NK-92 (cell line): Measurements from ENCODE around the gene DOK7.

Experiments
- DNase-seq: peaks from one replicate; lab custom pipeline; 2025; ENCODE audit not compliant: unreplicated experiment; lab: John Stamatoyannopoulos, UW

Gene DOK7

DNA sequence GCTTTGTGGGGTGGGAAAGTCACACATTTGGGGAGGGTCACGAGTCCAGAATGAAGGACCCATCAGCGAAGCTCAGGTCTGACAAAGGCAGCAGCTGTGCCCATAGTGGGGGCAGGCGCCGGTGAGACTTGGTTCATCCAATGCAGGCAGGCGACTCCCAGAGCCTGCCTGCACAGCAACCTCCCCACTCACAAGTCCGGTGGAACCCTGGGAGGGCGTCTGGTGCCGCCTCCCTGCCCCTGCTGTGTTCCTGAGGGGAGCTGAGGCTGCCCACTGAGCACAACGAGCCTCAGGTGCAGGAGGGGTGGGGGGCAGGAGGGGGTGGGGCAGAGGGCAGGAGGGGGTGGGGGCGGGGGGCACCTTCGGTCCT is 55.4 kb downstream of the DOK7 start:
- DNase-seq, result no peak

DNA sequence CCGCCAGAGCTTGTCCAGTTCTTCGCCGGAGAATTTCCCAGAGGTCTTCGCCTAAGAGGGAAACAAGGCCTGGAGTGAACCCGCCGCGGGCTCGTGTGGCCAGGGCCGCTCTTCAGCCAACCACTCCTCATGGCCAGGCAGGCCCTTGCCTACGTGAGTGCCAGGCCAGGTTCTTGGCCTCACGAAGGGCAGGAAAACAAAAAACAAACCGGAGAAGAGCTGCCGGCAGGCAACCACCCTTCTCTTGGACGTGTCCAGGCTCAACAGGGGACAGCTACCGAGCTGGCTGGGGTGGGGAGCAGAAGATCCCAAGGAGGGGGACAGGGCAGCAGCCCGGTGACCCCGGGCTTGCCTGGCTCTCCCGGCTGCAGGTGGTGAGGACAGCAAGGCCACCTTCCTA is 55.8 kb downstream of the DOK7 start:
- DNase-seq, result no peak

DNA sequence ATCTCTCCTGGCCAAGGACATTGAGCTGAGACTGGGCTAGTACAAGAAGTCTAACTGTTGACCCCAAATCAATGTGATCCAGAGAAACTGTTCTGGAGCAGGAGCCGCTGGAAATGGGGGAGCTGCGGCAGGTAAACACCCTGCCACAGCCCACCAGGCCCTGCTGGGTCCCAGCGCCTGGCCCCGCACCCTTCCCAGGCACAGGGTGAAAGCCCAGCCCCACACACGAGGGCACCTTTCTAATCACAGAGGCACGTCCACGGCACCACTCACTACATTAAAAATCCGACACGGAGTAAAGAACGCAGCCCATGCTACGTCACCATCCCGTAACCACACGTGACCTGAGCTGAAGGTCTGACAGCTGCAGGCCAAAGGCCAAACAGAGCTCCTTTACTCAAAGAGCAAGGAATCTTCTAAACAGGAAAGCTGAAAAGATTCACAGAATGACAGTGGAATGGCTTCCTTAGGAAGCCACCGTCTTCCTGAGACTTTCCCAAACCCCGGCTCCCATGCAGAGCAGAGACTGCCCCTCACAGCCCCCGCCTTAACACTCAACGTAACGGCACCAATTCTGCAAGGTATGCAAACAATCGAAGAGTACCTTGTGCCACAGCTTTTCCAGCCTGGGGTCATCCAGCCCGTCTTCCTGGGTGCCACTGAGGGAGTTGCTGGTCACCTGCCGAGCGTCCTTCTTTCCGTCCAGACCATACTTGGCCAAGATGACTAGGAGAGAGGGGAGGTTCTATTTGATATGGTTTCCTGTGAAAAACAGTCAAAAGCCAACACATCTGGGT is 56.6 kb downstream of the DOK7 start:
- no peak for DNase-seq

DNA sequence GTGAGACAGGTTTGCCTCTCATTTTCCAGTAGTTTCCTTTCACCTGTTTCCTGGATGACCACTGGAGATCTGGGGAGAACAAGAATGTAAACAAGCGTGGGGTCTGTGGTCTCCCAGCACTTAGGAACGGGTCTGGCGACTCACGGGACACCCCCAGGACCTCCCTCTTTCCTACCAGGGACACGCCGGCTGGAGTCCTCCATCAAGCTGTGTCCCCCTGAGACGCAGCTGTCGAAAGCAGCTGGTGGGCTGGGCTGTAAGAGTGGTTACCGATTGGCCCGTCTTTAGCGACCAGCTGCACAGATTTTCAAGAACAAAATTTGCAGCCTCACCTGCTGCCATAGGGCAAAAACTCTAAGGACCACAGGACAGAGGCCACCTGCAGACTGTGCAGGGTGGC is 57.2 kb downstream of the DOK7 start:
- DNase-seq, result no peak

DNA sequence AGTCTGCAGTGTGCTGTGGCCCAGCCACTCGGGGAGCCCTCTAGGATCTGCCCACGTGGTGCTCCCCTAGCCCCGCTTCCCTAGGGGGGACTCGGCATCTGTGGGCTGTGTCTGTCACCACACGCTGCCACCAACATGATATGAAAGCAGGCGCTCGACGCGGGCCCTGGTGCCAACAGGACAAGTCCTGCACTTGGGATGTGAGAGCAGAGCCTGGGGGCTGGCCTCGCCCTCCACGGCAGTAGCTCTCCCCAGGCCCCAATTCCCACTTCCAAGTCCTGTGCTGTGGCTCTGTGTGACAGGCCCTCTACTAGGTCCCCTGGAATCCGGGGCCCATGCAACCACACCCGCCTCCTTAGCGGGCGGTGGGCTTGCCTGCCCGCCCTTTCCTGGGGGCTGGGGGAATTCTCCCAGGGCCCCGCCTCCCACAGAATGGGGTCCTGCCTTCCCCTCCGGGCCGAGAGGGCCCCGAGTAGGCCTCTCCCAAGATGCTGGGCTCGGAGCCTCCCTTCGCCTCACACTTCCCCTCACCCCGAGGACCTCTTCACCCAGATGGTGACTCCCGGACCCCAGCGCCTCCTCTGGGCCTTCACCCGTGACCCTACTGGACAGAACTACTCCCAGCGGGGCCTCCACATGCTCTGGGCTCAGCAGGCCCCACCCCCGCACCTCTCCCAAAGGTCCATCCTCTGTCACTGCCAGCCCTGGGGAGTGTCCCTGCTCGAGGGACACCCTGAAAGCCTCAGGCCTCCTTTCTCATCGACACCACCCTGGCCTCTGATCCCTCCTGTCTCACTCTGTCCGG is 57.9 kb downstream of the DOK7 start:
- DNase-seq, result no peak

DNA sequence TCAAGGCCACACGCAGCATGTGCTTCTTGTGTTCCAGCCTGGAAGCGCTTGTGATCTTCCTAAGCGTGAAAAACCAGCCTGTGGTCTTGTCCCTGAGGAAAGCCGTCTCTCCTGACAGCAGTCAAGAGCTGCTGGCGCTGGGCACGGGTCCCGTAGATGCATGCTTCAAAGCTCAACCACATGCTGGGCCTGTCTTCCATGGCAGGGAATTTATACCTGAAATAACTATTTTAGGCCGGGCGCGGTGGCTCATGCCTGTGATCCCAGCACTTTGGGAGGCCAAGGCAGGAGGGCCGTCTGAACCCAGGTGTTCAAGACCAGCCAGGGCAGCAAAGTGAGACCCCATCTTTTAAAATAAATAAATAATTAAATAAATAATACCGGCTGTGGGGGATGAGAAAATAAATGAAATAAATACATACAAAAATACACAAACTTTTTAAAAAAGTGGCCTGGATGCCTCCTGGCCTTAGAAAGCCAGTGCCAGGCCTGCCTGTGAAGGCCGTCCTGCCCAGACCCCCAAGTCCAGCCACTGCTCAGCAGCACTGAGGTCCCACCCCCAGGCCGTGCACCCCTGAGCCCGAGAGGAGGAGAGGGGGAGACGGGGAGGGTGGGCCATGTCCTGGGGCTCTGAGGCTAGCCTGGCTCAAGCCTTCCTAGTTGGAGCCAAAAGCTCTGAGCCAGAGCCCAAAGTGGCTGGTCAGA is 58.7 kb downstream of the DOK7 start:
- no peak for DNase-seq

DNA sequence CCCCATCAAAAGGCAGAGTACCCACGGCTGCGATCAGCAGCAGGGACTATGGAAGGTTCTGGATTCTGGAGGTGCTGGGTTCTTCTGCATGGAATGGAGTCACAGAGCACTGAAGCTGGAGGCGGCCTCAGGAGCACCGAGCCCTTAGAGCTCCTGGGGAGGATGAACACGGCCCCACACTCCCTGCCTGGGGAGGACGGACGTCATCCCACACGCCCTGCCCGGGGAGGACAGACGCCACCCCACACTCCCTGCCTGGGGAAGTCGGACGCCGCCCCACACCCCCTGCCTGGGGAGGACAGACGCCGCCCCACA is 59.2 kb downstream of the DOK7 start:
- no peak for DNase-seq

DNA sequence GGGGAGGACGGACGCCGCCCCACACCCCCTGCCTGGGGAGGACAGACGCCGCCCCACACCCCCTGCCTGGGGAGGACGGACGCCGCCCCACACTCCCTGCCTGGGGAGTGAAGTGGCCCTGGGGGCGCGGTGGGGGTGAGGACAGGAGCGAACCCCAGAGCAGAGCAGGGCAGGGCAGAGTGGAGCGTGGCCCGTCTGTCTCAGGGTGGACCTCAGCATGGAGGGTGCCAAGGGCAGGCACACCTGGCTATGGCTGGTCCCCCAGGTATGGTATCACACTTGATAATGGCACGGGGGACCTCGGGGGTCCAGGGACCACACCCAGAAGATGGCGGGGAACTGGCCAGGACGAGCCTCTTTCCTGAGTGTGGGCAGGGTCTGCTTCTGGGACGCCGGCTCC is 59.5 kb downstream of the DOK7 start:
- DNase-seq, result no peak

- DNase-seq, result no peak
These were observed 60.1 kb downstream of the DOK7 start for GRCh38 chr4:3523146-3523627.

- no peak for DNase-seq
These were observed 60.6 kb downstream of the DOK7 start for GRCh38 chr4:3523628-3524221.

DNA sequence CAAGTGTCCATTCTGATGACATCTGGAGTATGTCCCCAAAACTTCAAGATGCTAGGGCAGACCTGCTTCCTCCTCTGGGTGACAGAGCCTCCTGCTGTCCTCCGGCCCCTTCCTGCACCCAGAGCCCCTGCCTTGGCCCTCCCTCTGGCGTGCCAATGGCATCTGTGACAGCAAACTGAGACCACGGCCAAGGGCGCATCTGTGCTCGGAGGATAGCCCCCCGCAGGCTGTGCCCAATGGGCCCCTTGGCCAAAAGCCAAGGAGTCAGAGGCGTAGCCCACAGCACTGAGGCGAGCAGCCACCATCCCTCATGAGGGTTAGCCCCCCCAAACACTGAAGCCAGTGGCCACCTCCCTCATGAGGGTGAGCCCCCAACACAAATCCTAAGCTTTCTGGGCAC is 61.2 kb downstream of the DOK7 start:
- DNase-seq, result no peak

DNA sequence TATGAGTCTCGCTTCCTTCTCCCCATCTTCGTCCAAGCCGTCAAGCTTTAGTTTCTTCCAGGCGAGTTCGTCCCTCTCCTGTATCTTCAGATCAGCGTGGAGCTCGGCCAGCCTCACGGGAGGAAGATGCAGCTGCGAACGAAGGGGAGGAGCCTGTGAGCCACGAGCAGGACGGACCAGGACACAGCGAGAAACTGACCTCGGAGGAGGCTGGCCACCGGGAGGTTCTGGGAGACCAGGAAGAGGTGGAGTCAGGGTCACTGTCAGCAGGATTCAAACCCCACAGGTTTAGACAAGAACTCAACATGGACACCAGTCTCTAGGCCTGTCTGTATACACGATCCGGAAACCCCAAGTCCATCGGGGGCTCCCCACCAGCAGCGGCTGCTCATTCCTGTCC is 61.8 kb downstream of the DOK7 start:
- no peak for DNase-seq

GRCh38 chr4:3525532-3526430 is 62.7 kb downstream of the DOK7 start:
- DNase-seq, result no peak

DNA sequence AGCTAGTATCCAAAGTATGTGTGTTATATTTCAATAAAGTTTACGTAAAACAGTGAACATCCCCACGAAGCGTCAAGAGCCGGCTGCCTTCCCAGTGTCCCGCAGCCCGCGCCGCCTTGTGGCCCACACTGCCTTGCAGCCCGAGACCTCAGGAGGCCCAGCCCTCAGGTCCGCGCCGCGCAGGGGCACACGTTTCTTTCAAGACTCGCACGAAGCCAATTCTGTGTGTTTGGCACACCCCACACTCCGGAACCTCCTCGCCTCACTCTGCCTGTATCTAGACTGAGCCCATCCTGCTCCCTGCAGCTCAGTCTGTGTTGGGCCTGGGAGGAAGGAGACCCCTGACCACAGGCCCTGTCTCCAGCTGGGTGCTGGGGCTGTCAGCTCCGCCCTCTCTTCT is 63.4 kb downstream of the DOK7 start:
- no peak for DNase-seq

GRCh38 chr4:3527101-3527913 is 64.2 kb downstream of the DOK7 start:
- no peak for DNase-seq

DNA sequence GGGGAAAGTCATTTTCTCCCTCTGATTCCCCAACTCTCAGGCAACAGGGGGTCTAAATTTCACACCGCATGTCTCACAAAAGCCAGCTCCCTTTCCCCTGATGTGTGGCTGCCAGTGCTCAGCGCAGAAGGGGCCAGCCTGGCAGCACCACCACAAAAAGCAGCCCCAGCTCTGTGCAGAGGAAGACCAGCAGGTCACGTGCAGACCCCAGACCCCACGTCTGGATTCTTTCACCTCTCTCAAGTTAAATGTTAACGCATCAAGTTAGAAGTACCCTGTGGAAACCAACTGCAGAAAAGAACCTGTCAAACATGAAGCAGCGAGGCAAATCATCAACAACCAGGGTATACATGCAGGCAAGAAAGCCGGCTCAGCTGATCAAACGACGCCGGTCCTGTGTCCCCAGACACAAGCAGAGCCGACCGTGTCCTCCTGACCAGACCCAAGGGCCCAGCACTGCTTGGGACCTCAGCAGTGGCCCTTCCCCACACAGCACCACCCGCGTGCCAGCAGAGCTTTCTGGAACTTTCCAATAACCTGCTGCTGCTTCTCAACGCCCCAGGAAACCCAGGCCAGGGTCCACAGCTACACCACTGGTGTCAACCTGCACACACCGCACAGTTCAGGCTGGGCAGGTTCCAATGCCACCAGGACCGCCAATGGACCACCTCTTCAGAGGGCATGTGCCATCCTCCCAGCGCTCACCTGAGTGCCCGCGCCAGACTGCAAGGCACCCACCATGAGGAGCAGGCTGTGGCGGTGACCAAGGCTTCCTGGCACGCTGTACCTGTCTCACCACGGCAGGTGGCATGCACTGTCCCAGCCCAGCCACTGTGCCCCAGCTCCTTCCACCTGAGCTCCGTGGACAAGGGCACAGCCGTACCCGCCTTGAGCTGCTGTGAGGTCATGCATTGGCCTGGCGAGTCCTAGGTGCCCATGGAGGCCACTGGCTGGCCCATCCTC is 65.1 kb downstream of the DOK7 start:
- DNase-seq, result no peak

DNA sequence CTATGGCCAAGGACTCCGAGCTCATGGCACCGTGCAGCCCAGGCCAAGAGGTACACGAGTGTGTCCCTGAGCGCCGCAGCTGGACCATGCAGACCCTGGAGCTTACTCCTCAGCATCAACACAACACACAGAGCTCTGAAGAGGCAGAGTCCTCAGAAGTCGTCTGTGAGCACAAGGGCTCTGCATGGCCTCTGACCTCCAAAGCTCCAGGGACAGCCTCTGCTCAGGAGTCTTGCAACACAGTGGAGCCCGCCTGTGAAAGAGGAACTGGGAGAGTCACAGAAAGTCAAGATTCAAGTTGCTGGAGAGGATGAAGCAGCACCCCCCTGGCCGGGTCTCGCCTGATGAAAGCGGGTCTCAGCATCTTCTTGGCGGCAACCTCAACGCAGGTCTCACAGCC is 66.3 kb downstream of the DOK7 start:
- no peak for DNase-seq

- no peak for DNase-seq
These were observed 66.9 kb downstream of the DOK7 start for GRCh38 chr4:3530051-3530450.
